DMS 273 treated with DMSO at 0.1 percent for 48 hours (cell line): ENCODE data around the gene MYL6B.
A peak's percentile ranks its signal among the peaks of the same experiment; 100 is the strongest.

Experiments
- DNase-seq: peaks from one replicate; lab custom pipeline; 2025; lab: John Stamatoyannopoulos, UW

Gene MYL6B

DNA sequence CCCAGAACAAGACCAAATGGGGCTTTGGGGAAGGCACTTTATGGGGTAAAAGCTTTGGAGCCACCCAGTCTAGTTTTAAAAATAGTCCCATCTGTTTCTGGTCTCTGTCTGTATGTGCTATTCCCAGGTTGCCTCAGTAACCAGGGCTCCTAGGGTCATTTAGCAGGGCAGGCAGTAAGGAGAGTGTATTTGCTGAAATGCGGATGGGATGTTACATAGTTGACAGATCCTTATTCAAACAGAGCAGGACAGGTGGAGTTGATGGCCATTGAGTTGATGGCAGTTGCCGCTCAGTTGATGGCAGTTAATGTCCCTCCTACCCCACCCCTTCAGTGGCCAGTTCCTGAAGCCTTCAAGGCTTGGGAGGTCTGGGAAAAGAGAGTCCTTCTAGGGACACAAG, 29.8 kb upstream of the MYL6B start:
- no peak for DNase-seq

- DNase-seq: no peak
Observed at GRCh38 chr12:56124133-56124532, 28.3 kb upstream of the MYL6B start.

DNA sequence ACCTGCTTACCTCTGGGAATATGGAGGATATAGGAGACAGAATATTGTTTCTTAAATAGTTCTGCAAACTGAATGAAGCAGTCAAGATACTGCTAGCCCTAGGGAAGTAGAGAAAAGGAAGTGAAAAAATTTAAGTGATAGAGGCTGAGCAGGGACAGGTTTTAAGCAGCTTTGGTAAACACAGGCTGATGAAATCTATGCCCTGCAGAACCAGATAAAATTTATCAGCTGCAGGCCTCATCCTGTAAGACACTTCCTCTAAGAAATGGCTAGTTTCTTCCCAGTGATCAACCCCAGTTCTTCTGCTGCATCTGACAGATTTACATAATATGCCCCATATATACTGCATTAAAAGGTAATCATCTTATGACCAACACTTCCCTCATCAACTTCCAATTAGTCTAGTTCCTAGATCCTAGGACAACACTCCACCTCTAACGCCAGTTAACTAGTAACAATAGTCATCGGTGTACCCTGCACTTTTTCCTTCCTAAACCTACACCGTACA, 25.6 kb upstream of the MYL6B start:
- no peak for DNase-seq

- no peak for DNase-seq
Observed at GRCh38 chr12:56127485-56127887, 24.9 kb upstream of the MYL6B start.

DNA sequence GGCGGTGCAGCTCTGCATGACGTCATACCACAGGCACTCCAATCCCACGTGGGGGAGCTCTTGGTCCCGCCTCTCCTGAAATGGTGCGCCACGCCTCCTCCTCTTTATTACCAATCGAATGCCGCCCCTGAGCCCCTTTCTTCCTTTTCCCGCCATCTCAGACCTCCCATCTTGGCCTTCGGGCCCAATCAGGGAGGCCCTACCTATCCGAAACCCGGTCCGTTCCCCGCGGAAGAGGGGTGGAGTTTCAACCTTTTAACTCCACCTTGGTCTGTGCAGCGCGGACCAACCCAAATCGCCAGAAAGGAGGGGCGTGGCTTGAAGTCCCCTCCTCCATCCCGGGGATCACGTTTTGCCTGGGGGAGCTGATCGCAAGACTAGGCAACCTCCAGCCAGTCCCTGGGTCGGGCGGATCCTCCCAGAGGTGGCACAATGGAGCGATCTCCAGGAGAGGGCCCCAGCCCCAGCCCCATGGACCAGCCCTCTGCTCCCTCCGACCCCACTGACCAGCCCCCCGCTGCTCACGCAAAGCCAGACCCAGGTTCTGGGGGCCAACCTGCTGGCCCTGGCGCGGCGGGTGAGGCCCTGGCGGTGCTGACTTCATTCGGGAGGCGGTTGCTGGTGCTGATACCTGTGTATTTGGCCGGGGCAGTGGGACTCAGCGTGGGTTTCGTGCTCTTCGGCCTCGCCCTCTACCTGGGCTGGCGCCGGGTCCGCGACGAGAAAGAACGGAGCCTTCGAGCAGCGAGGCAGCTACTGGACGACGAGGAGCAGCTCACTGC, 24.3 kb upstream of the MYL6B start, which contains the start of gene ESYT1:
TSS of gene ESYT1 (plus strand) at position 380 of the 782 bp plus-strand sequence. CDS start at position 433, 53 bp downstream.
- DNase-seq: peak; percentile 97

- DNase-seq: no peak
Observed at GRCh38 chr12:56128670-56129205, 23.6 kb upstream of the MYL6B start.

- no peak for DNase-seq
Observed at GRCh38 chr12:56129206-56129941, 23.0 kb upstream of the MYL6B start.

- DNase-seq: no peak
Observed at GRCh38 chr12:56129942-56130495, 22.4 kb upstream of the MYL6B start.

DNA sequence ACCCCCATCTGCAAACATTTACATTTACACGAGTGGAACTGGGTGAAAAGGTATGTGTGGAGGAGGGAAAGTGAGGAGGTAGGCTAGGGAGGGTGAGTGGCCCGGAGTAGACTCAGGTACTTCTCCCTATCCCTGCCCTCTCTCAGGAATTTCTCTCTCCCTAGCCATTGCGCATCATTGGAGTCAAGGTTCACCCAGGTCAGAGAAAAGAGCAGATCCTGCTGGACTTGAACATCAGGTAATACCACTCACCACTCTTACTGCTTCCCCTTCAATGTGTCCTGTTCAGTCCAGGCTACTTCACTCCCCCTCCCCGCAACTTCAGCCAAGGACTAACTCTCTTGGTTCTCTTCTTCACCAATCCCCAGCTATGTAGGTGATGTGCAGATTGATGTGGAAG, 21.5 kb upstream of the MYL6B start:
- DNase-seq: no peak

GRCh38 chr12:56134897-56135296, 17.5 kb upstream of the MYL6B start:
- DNase-seq: no peak

DNA sequence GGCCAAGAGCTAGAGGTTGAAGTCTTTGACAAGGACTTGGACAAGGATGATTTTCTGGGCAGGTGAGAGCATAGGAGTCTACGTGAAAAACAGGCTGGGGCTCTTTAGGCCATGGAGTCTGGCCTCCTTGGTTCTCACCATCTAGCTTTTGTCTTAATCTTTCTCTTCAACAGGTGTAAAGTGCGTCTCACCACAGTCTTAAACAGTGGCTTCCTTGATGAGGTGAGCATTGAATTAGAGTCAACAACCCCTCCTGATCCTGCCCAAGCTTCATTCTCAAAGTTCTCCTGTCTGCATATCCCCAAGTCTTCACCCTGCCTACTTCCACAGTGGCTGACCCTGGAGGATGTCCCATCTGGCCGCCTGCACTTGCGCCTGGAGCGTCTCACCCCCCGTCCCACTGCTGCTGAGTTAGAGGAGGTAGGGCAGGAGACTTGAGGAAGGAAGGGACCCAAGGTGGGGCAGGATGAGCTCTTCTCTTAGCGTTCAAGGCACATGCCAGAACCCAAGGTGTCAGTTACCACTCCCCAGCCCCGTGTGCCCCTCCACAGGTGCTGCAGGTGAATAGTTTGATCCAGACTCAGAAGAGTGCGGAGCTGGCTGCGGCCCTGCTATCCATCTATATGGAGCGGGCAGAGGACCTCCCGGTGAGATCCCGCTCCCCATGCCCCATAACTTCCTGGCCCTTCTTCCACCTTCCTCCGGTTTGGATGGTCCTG, 14.4 kb upstream of the MYL6B start:
- DNase-seq: no peak

DNA sequence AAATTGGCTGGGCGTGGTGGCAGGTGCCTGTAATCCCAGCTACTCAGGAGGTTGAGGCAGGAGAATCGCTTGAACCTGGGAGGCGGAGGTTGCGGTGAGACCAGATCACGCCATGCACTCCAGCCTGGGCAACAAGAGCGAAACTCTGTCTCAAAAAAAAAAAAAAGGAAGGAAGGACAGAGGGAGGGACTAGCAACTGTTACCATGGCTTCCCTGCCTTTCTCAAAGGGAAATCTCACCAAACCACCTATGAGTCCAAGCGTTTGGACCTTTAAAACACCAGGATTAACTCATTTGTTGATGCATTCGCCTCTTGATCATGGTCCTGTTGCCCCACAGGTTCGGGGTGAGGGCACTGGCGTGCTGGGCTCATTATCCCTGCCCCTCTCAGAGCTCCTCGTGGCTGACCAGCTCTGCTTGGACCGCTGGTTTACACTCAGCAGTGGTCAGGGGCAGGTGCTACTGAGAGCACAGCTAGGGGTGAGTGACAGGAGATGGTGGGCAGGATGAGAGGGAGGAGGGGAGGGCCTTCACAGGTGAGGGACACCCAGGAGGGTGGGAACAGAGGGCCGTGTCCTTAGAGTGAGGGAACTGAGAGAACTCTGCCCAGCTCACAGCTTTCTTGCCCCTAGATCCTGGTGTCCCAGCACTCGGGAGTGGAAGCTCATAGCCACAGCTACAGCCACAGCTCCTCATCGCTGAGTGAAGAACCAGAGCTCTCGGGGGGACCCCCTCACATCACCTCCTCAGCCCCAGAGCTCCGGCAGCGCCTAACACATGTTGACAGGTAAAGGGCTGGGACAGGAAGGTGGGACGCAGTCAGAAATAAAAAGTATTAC, 10.2 kb upstream of the MYL6B start:
- no peak for DNase-seq

DNA sequence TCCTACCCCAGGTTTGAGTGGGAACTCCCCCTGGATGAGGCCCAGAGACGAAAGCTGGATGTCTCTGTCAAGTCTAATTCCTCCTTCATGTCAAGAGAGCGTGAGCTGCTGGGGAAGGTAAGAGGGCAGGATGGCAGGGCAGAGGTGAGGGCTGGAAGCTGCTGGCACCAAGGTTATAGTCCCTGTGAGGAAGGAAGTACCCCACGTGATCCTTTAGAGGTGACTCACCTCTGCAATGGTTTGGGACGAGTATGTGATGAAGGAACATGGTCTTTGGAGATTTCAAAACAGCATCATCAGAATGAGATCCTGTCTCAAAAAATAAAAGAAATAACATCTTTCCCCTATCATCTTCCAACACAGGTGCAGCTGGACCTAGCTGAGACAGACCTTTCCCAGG, 9.2 kb upstream of the MYL6B start:
- DNase-seq: no peak

- DNase-seq: no peak
Observed at GRCh38 chr12:56143870-56144269, 8.5 kb upstream of the MYL6B start.

- no peak for DNase-seq
Observed at GRCh38 chr12:56145217-56145616, 7.2 kb upstream of the MYL6B start.

- no peak for DNase-seq
Observed at GRCh38 chr12:56146492-56147460, 5.6 kb upstream of the MYL6B start.

GRCh38 chr12:56150563-56150962, 1.8 kb upstream of the MYL6B start:
- DNase-seq: no peak

DNA sequence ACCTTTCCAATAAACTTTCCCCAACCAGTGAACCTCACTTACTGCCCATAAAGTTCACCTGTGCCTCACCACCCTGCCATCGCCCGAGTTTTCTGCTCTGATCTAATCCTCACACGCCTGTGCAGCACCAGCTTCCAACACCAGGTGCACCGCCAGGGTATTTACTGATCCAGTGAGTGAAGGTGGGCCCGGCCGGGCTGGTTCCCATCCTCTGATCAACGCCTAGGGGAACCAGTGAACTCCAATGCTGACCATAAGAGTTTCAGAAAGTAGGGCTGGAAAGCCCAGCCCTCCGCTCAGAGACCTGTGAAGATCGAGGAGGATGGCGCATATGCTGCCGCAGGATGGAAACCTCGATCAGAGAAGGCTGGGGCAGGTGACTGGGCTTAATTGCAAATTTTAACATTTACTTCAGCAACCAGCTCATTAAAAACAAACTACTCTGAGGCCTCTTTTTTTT, 685 bp upstream of the MYL6B start:
- DNase-seq: no peak

GRCh38 chr12:56152756-56153677, 630 bp downstream of the MYL6B start:
- DNase-seq: no peak
